Inflammatory macrophage treated with lipopolysaccharide for 1 hour (primary cell): ENCODE data around the gene PRR18.

Source experiments
- DNase-seq, 2 donors: peaks; one replicate each; pipeline ENCODE4 v3.0.0-alpha.2; 2020 to 2022

PRR18 gene

GRCh38 chr6:166305562-166306117 lies 2.6 kb downstream of the PRR18 start:
- DNase-seq, result no peak

DNA sequence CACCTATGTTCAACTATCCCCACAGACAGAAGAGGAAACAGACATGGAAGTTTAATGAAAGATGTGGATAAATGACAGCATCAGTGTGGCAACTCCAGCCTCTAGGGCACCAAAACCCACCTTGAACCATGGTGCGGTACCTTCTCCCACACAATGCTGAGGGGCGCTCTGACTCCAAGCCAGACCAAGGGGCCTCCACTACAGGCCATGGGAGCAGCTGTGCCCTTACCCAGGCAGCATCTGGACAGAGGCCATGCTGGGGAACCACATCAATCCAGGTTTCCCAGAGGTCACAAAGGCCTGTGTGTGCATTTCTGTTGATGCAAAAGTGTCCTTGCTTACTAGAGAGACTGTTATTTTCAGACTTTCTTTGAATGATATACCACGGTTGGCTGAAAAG lies 4.1 kb downstream of the PRR18 start:
- no peak for DNase-seq

DNA sequence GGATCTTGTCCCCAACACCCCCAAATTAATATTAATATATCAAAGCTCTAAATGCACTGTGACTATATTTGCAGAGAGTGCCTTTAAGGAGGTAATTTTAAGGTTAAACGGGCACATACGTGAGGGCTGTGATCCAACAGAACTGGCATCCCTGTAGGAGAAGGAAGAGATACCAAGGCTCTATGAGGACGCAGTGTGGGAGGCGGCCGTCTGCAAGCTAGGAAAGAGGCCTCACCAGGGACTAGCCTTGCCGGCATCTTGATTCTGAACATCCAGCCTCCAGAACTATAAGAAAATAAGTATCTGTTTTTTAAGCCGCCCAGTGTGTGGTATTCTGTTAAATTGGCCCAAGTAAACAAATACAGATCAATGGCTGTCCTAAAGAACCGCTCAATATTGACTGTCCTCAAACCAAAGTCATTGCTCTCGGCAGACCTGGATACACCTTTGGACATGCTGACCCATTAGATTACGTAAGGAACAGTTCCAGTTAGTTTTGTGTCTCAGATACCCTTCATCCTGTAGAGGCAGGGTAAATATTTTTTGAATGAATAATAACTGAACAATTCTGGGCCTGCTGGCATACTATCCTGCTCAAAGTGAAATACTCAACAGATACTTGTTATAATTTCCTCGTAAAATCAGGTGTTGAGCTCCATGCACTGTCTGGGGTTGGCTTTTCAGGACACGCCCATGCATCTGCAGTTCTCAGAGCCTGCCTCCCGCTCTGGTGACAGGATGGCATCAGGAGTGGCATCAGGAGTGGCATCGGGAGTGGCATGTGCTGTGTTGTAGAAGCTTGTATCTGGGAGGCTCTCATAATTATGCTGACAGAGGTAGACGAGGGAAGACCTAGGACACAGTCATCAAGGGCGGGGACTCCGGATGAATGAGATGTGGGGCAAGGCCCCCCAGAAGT lies 6.3 kb downstream of the PRR18 start:
- no peak for DNase-seq

DNA sequence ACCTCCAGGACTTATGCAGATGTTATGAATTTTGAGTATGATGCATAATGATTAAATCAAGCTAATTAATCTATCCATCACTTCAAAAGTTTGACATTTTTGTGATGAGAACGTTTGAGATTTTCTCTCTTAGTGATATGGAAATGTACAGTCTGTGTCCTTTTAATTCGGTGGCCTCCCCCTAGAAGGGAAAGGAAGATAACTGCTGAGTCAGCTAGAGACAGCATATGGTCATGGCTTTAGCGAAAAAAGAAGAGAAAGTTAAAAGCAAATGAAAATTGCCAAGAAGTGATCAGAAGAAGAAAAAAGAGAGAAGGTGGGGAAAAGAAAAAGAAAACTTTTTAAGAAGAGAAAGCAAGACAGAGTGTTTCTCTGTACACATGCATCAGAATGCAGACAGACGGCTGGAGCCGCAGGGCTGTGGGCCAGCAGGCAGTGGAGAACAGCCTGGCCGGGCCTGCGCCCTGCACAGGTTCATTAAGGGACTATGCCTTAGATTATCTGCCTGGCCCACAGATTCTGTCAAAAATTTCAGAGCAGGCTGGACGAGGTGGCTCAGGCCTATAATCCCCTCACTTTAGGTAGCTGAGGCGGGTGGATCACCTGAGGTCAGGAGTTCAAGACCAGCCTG lies 7.7 kb downstream of the PRR18 start:
- DNase-seq, result no peak

- DNase-seq, result no peak
These were observed 10.6 kb downstream of the PRR18 start for GRCh38 chr6:166297606-166298005.

DNA sequence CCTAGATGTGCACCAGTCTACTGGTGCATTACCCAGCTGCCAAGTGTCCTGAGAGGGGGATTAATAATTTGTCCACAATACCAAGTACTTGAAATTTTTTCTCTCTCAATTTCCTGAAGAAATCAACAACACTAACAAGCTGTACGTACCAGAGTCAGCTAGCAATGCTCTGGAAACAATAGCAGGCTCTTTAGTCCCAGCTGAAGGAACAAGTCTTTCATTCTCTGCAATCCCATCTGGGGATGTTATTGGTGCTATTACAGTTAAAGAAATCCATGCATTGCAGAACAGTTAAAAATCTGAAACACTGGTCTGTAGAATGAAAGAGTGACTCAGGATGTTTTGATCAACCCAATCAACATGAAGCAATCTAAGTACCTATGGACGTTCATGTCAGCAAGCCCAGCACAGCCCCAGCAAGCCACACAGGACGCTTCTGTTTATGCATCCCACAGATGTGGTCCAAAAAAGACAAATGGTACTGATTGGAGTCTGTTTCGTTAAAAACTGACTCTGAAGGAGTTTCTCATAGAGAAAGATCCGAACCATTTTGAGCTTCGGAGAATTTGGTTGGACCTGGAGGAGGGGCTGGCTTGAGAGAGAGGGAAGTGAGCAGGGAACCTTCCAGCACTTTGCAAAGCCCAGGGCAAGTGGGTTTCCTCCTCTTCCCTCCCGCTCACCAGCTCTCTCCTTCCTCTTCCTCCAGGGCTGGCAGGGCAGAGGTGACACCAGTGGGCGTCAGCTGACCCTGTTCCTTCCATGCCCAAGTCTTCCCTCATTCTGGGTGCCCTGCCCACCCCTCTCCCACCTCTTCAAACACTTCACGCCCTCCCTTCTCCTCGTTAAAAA lies 11.9 kb downstream of the PRR18 start:
- no peak for DNase-seq

DNA sequence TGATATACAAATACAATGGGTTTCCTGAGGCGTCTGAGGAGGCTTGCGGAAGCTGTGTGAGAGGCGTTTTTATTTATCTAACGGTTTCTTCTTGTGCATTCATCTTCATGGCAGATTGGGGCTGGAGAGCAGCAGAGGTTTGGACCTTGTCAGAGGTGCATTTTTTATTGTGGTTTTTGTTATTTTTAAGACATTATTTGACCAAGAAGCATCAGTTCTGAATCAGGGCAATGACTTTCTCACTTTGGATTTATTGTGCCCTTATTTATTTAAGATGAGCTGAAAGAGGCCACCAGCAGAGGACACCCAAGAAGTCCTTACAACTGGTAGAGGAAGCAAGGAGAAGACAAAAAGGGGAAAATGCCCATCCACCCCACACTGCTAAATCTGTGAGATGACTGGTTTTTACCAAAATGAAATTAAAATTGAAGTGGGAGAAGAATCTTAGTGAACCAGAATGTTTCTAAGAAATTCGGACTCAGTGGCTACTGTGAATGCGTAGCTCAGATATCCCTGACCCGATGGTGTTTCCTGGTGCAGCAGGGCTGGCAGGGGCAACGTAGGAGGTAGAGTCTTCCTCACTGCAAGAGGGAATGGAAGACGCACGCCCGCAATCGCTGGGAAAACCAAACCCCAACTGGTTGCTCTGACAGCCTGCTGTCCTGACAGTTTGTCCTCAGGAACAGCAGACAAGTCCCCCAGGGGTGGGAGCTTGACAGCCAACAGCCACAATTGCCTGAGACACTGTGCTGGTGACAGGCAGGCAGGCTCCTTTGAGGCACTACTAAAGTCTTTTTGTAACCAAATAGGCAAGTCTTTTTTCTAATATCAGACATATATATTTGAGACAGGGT lies 14.2 kb downstream of the PRR18 start:
- DNase-seq, result no peak

DNA sequence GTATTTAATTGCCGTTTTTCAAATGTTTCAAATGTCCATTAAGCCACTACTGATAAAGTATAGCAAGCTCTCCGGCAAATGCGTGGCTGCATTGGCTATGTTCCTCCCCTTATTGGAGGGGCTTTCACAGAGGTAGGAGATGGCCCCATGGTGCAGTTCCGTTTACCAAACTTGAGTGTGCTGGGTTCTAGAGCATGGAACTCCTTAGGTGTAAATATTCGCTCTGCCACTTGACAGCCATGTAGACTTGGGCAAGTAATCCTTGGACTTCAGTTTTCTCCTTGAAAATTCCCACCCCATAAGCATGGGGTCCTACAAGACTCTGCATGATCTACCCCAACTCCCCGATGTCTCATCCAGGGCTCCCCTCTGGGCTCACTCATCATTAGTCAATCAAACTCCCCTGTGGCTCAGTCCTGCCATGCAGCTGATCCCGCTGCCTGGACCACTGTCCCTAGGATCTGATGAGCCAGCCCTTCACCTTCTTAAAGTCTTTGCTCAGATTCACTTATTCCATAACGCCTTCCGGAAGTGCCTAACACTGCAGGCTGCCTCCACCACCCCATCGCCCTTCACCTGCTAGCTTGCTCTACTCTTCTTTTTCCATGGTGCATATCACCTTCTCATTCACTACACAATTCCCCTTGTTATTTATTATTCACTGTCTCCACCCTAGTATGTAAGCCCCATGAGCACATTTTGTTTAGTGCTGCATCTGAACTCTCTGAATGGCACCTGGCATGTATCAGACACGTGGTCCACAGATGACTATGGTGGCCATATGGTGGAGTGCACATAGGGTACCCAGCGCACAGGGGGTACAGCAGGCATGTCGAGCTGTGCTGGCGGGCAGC lies 18.8 kb downstream of the PRR18 start:
- no peak for DNase-seq

DNA sequence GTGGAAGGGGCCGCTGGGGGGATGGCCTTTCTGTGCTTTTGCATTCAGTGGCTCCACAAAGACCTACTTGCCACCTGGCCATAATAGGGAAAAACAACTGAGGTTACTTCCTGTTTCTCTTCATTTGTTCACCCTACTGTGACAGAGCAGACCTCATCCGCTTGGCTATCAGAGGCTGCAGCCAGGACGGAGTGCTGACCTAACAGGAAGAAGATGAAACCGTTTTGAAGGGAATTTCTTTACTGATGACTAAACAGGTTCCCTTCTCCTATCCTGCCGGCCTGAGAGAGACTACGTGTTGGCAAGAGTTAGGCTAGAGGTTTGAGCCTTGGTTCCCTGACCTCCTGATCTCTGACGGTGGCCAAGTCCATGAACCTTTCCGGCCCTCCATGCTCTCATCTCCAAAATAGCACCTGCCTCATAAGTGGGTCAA lies 21.3 kb downstream of the PRR18 start:
- peak; percentile 29 to 69 for DNase-seq

- no peak for DNase-seq
These were observed 23.0 kb downstream of the PRR18 start for GRCh38 chr6:166285233-166285632.

DNA sequence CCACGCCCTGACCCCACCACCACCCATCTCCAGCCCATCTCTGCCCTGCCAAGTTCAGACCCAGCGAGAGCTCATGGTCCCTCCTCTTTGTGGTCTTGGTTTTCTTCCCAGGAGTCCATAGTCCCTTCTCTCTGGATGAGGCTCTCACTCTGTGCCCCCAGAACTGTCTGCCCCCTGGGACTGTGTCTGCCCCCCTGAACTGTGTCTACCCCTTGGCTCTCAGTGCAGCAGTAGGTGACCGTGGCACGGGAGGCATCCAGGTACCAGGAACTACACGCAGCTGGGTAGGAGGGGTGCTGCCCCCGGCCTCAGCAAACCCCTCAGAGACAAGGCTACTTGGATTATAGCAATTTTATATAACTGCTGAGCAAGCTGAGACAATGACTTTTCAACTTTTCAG lies 23.6 kb downstream of the PRR18 start:
- DNase-seq, result no peak

DNA sequence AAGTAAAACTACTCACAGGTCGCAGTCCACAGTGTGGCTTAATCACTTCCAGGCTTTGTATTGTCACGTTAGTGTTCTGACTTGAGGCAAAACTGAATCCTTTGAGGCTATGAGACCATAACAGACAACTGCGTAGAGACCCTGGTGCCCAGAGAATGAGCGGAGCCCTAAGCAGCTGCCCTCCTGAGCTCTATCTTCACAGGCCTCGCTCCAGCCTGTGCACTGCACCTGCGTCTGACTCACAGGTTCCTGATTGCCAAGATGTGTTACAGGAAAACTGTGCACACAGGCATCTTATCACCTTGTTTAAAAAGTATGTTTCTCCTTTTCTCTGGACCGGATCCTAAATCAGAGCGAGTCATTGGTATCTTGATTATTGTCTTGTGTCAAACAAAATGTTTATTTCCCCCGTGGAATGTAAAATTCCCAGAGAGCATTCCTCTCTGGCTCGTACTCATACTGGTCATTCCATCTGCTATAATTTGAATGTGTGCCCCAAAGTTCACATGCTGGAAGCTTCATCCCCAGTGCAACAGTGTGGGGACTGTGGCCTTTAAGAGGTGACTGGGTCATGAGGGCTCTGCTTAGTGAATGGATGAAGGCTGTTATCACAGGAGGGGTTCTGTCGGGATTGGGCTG lies 25.7 kb downstream of the PRR18 start:
- no peak for DNase-seq

- DNase-seq, result no peak
These were observed 27.1 kb downstream of the PRR18 start for GRCh38 chr6:166281104-166281503.

- DNase-seq, result no peak
These were observed 28.9 kb downstream of the PRR18 start for GRCh38 chr6:166279393-166279679.

GRCh38 chr6:166278579-166279392 lies 29.4 kb downstream of the PRR18 start:
- no peak for DNase-seq

DNA sequence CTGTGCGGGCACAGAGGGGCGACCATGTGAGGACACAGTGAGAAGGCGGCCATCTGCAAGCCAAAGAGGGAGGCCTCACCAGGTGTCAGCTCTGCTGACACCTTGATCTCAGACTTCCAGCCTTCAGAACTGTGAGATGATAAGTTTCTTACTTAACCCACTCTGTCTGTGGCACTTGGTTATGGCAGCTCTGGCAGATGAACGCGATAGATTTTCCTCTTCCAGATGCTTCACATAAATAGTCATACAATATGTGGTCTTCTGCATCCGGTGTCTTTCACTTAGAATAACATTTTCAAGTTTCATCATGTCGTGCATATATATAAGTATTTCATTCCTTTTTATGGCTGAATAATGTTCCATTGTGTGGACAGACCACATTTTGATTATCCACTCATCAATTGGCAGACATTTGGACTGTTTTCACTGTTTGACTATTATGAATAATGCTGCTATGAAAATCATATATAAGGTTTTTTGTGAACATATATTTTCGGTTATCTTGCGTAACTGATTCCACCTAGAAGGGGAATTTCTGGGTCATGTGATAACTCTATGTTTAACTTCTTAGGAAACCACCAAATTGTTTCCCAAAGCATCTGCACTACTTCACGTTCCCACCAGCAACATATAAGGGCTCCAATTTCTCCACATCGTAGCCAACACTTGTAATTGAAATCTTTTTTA lies 30.2 kb downstream of the PRR18 start:
- peak in 1 of 2 donors; percentile 30 for DNase-seq

- peak in 1 of 2 donors; percentile 41 for DNase-seq
These were observed 31.2 kb downstream of the PRR18 start for GRCh38 chr6:166277018-166277417.

DNA sequence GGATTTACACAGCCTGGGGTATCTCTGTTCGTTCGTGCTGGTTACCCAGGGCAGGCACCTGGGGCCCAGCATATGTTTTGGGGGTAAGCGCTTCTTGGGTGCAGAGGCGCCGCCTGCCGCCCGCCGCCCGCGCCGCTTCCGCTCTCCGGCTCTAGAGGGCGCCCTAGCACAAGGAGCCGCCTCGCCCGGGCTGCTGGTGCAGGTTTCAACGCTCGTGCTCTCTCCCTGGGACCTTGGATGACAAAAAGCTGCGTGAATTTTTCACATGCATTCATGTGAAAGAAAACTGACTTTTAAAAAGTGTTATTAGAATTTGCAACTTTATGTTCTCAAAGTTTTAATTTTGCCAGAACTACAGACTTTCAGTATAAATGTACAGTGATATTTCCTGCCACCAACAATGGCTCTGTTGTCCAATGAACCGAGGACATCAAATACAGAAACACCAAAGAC lies 32.5 kb downstream of the PRR18 start:
- peak; percentile 43 to 85 for DNase-seq

GRCh38 chr6:166274739-166275370 lies 33.3 kb downstream of the PRR18 start:
- no peak for DNase-seq
